Measurements from ENCODE around the gene LRRC58. TPM values are rescaled to one million over a fixed set of nuclear protein-coding genes. Genes with fewer than 3 reads are reported as not detected.
"Not testable (repeated sequence)": the region's sequence is repeated elsewhere in the genome, so short reads cannot be mapped to it uniquely, and the experiment has no call there.

The LRRC58 gene
- total RNA-seq, 2 donors from 2014 or later: 16.6 to 17.0 TPM

DNA sequence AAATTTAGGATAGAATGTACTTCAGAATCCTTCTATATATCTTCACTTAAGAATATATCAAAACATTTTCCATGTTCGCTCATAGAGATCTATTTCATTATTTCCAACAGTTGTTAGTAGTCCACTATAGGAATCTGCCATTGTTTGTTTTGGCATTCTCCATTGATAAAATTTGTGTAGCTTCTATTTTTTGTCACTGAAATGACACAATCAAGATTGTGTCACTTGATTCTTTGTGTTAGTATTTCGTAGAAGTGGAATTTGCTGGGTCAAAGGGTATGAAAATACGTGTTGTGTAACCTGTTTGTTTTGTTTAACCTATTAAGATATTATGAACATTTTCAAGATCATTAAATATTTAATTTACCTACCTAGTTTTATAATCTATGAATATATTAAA lies 48.2 kb downstream of the LRRC58 start:
- Histone ChIP-seq H3K27me3 (no peaks in the 10 kb centered on the region), H3K36me3 (no peaks in the 10 kb centered on the region), H3K9ac (ENCODE audit: low read depth in 2 of 2, low read length in 2 of 2) (no peak overlapping the region), H3K9me3 (no peaks in the 10 kb centered on the region), H3K4me3 (no peak overlapping the region), H3K4me1 (no peaks in the 10 kb centered on the region), H3K27ac (no peak overlapping the region)
- intact Hi-C loops (cut with DNase I): no loop called here
- TF ChIP-seq, protein P1, sequence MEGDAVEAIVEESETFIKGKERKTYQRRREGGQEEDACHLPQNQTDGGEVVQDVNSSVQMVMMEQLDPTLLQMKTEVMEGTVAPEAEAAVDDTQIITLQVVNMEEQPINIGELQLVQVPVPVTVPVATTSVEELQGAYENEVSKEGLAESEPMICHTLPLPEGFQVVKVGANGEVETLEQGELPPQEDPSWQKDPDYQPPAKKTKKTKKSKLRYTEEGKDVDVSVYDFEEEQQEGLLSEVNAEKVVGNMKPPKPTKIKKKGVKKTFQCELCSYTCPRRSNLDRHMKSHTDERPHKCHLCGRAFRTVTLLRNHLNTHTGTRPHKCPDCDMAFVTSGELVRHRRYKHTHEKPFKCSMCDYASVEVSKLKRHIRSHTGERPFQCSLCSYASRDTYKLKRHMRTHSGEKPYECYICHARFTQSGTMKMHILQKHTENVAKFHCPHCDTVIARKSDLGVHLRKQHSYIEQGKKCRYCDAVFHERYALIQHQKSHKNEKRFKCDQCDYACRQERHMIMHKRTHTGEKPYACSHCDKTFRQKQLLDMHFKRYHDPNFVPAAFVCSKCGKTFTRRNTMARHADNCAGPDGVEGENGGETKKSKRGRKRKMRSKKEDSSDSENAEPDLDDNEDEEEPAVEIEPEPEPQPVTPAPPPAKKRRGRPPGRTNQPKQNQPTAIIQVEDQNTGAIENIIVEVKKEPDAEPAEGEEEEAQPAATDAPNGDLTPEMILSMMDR (IDR thresholded peaks at IDR 0.05): no peak
- DNase-seq: no peak

DNA sequence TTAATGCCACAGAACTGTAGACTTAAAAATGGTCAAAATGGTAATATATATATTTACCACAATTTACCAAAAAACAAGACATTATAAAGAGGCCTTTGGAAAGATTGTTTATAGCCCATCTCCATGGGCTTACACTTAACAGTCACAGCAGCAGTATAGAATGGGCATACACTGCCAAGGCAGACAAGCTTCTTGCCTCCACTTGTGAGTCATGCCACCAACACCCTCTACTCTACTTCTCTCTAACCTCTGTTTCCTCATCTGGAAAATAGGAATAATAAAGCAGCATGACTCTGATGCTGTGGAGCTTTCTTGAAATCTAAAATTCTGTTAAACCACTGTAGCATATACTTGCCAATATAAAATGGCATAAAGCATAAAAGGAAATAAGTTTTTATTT lies 49.8 kb downstream of the LRRC58 start:
- intact Hi-C loops (cut with DNase I): no loop called here
- no peaks in the 10 kb centered on the region for H3K9me3 ChIP-seq
- no peak overlapping the region for H3K9ac ChIP-seq (ENCODE audit: low read depth in 2 of 2, low read length in 2 of 2)
- DNase-seq: no peak
- no peaks in the 10 kb centered on the region for H3K36me3 ChIP-seq
- no peaks in the 10 kb centered on the region for H3K27me3 ChIP-seq
- TF ChIP-seq, protein P1 (IDR thresholded peaks at IDR 0.05): no peak
- H3K4me1 ChIP-seq: no peaks in the 10 kb centered on the region
- no peak overlapping the region for H3K4me3 ChIP-seq
- no peak overlapping the region for H3K27ac ChIP-seq

DNA sequence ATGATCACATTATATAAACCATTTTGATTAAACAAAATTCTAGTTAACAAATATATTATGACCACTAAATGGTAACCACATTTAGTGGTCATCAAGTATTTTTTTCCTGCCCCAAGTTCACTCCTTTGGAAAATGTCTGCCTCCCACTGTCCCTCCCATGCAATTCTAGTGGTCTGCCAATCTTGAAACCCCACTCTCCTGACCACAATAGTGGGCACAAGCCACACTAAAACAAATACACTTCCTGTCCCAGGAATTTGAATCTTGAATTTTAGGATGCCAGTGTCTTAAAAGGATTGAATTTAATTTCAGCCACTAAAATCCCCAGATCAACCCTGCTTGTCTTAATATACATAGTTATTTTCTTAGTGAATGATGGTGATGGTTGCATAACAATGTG lies 50.2 kb downstream of the LRRC58 start:
- intact Hi-C loops (cut with DNase I): no loop called here
- Histone ChIP-seq H3K9me3 (no peaks in the 10 kb centered on the region), H3K4me1 (no peaks in the 10 kb centered on the region), H3K36me3 (no peaks in the 10 kb centered on the region), H3K27ac (no peak overlapping the region), H3K27me3 (no peaks in the 10 kb centered on the region), H3K4me3 (no peak overlapping the region), H3K9ac (ENCODE audit: low read depth in 2 of 2, low read length in 2 of 2) (no peak overlapping the region)
- TF ChIP-seq, protein P1 (IDR thresholded peaks at IDR 0.05): no peak
- DNase-seq: no peak

GRCh38 chr3:120291552-120291951 lies 57.6 kb downstream of the LRRC58 start:
- intact Hi-C loops (cut with DNase I); H3K36me3 ChIP-seq; H3K9me3 ChIP-seq; H3K27me3 ChIP-seq; H3K27ac ChIP-seq; H3K4me1 ChIP-seq; H3K4me3 ChIP-seq; H3K9ac ChIP-seq (ENCODE audit: low read depth in 2 of 2, low read length in 2 of 2); DNase-seq: not testable (repeated sequence)

GRCh38 chr3:120289636-120290035 lies 59.5 kb downstream of the LRRC58 start:
- TF ChIP-seq, protein P1 (IDR thresholded peaks at IDR 0.05): no peak
- no peak for DNase-seq
- intact Hi-C loops (cut with DNase I): no loop called here
- Histone ChIP-seq H3K27ac (no peak overlapping the region), H3K4me3 (no peak overlapping the region), H3K4me1 (no peaks in the 10 kb centered on the region), H3K9ac (ENCODE audit: low read depth in 2 of 2, low read length in 2 of 2) (no peak overlapping the region), H3K27me3 (peaks cover 8% of the 10 kb centered on the region), H3K36me3 (no peaks in the 10 kb centered on the region), H3K9me3 (no peaks in the 10 kb centered on the region)

DNA sequence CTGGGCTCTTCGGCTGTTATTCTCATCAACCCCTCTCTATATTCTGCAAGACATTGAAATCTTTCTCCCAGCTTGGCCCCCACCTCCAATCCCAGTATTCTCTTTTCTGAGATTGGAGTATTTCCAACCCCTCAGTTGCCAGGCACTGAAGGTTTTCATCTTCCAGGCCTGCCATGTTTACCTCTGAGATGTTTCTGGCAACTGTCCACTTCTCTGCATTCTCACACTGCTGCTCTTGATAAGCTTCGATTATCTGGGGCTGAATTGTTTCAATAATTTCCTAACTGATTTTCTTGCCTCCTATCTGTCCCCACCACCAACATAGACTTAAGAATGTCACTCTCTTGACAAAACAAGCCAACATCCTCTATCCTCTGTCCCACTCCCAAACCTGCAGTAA lies 62.7 kb downstream of the LRRC58 start:
- Histone ChIP-seq H3K27ac (no peak overlapping the region), H3K4me1 (no peaks in the 10 kb centered on the region), H3K27me3 (peaks cover 8% of the 10 kb centered on the region), H3K36me3 (no peaks in the 10 kb centered on the region), H3K4me3 (no peak overlapping the region), H3K9me3 (no peaks in the 10 kb centered on the region), H3K9ac (ENCODE audit: low read depth in 2 of 2, low read length in 2 of 2) (no peak overlapping the region)
- intact Hi-C loops (cut with DNase I): no loop called here
- TF ChIP-seq, protein P1 (IDR thresholded peaks at IDR 0.05): no peak
- no peak for DNase-seq
